Mucosa of gallbladder (tissue), 1 donor: ENCODE measurements around the gene NXNL1. TPM values are rescaled to one million over a fixed set of nuclear protein-coding genes. Genes with fewer than 3 reads are reported as not detected.
"Not testable (repeated sequence)": the region's sequence is repeated elsewhere in the genome, so short reads cannot be mapped to it uniquely, and the experiment has no call there.

Experiments
- DNase-seq: peaks from one replicate; pipeline ENCODE4 v3.0.0-alpha.2; 2020; ENCODE audit warnings: low spot score
- total RNA-seq: library from RNA; stranded (reverse); gene quantifications from one replicate; pipeline ENCODE4 v1.2.1, GENCODE V29; 2021
- donor health status: DM: no; HTN: no; CAD: no.

NXNL1 gene
- total RNA-seq, 1 donor from 2014 or later: not detected

DNA sequence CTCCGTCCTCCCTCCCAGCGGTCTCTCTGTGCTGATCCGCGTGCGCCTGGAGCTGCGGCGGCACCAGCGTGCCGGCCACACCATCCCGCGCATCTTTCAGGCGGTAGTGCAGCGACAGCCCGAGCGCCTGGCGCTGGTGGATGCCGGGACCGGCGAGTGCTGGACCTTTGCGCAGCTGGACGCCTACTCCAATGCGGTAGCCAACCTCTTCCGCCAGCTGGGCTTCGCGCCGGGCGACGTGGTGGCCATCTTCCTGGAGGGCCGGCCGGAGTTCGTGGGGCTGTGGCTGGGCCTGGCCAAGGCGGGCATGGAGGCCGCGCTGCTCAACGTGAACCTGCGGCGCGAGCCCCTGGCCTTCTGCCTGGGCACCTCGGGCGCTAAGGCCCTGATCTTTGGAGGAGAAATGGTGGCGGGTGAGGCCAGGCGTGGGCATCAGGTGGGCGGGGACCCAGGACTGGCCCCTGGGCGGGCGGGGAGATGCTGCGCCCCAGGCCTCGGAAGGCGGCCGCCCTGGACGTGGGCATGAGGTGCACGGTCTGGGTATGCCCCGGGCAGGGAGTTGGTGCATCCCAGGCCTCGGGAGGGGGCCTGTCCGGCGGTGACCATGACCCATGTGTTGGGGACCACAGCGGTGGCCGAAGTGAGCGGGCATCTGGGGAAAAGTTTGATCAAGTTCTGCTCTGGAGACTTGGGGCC, 26.0 kb upstream of the NXNL1 start:
- no peak for DNase-seq

DNA sequence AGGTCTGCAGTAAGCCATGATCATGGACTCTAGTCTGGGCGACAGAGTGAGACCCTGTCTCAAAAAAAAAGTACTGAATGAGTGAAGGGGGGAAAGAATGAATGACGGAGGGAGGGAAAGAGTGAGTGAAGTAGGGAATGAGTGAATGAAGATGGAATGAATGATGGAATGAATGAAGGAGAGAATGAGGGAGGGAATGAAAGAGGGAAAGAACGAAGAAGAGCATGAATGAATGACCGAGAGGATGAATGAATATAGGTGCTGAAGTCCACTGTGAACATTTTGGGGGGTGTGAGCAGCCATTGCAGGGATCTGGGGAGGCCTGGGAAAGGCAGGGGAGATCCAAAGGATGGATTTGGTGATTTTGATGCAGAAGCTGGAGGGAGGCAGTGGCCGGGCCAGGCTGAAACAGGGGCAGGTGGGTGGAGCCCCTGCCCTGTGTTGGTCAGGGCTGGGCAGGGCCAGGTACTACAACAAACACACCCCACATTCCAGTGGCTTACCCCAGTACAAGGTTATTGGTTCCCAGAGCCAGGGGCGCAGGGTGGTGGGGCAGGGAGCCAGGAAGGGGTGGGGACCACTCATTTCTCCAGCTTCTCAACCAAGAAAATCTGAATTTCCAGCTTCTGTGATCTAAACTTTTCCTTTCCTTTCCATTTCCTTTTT, 23.9 kb upstream of the NXNL1 start:
- DNase-seq: no peak

GRCh38 chr19:17483605-17484002, 22.9 kb upstream of the NXNL1 start:
- DNase-seq: no peak

- DNase-seq: no peak
Observed at GRCh38 chr19:17482877-17483604, 22.3 kb upstream of the NXNL1 start.

- DNase-seq: no peak
Observed at GRCh38 chr19:17481986-17482385, 21.3 kb upstream of the NXNL1 start.

DNA sequence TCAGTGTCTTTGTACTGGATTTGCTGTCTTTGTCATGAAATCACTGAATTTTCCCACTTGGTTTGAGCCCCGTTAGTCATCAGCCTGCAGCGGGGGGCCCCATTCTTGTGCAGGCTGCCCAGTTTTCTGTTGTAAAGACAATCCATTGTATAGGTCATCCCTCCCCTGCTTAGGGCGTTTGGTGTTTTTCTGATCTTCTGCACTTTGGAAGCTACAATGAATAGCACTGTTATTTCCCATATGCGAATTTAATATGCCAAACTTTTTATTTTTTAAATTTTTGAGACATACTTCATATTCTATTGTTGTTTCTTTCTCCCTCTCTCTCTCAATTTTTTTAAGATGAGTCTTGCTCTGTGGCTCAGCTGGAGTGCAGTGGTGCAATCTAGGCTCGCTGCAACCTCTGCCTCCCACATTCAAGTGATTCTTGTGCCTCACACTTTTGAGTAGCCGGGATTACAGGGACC, 18.6 kb upstream of the NXNL1 start:
- no peak for DNase-seq

- peak; percentile 67 for DNase-seq
Observed at GRCh38 chr19:17475541-17476115, 14.9 kb upstream of the NXNL1 start.

GRCh38 chr19:17475011-17475540, 14.3 kb upstream of the NXNL1 start:
- DNase-seq: not testable (repeated sequence)

DNA sequence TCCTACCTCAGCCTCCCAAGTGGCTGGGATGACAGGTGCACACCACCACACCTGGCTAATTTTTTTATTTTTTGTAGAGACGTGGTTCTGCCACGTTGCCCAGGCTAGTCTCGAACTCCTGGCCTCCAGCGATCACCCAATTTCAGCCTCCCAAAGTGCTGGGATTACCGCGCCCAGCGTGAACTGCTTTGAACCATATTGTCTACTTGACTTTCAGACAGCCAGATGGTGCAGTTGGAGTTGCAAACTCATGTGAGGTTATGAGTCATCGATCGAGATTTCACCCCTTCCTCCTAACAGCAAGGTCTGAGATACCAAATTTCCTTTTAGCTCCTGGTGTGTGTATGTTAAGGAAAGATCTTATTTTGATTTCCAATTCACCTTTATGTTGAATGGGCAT, 12.3 kb upstream of the NXNL1 start:
- DNase-seq: peak; percentile 65

- DNase-seq: no peak
Observed at GRCh38 chr19:17471410-17472125, 10.8 kb upstream of the NXNL1 start.

DNA sequence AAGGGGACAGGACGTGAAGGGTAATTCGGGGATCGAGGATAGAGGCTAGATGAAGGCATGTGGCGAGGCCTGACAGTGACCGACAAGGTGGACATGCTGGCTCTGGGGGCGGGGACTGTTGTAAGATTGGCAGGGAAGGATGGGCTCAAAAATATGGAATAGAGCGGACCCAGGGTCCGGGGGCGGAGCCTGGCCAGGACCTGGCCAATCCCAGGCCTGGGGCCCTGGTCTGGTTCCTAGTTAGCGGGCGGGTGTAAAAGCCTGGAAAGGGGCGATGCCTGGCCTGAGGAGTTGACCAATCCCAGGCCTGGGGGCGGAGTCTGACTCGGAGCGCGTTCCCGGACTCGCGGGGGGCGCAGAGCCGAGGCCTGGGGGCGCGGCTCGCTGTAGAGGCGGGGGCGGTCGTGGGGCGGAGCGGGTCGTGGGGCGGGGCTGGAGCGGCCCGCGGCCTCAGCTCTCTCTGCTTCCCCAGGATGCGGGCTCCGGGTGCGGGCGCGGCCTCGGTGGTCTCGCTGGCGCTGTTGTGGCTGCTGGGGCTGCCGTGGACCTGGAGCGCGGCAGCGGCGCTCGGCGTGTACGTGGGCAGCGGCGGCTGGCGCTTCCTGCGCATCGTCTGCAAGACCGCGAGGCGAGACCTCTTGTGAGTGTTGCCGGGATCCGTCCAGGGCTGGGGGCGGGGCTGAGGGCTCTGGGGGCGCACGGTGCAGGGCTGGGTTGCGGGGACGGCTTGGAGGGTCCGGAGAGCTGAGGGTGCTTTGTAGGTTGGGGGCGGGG, 9.5 kb upstream of the NXNL1 start, which contains the start of gene SLC27A1:
Gene SLC27A1 (plus strand): TSS at position 457 of the 774 bp plus-strand sequence. CDS start 17 bp downstream, at position 474.
- peak; percentile 99 for DNase-seq

DNA sequence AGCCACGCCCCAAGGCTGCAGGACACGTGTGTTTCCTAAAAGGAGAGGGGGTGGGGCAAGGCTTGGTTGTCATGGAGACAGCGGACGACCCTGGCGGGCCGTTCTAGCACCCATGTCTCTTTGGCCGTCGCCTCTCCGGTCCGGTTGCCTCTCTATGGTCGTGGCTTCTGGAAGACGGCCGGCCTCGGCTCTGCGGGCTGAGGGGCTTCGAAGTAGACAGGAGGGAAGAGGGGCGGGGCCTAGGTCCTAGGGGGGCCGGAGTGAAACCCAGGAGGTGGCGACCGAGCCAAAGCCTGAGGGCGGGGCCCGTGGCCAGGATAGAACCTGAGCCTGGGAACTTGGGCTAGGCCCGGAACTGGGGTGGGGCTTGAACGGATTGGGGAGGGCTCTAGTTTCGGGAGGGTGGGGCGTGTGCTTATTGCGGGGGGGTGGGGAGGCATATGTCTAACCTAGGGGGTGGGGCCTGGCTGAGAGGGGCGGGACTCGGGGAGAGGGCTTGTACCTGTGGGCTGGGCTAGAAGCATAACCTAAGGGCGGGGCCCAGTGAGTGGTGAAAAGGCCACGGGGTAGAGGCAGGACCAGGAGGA, 8.8 kb upstream of the NXNL1 start:
- DNase-seq: peak; percentile 94

GRCh38 chr19:17469092-17469480, 8.4 kb upstream of the NXNL1 start:
- DNase-seq: no peak

DNA sequence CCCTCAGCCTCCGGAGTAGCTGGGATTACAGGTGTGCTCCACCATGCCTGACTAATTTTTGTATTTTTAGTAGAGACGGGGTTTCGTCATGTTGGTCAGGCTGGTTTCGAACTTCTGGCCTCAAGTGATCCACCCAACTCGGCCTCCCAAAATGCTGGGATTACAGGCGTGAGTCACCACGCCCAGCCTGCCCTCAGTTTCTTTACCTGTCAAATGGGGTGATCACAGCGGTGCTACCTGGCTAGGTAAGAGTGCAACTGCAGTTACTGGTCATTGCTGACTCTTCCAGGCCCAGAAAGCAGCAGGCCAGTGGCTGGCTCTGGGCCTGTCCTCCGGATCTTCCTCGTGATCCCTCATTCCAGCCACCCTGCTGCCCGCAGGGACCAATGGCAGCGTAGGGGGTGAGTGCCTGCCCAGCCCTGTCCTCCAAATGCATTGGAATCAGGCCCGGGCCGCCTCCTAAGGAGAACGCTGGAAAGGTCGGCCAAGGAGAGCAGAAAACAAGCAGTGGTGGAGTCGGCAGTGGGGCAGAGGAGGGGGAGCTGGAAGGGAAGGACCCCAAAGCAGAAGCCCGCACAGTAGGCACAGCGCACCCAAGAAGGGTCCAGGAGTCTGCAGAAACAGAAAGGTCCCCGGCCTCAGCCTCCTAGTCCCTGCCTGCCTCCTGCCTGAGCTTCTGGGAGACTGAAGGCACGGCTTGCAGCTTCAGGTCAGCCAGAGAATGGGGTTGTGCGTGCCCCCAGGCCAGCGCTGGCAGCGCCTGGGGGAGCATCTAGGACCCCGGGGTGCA, 7.8 kb upstream of the NXNL1 start:
- no peak for DNase-seq

- no peak for DNase-seq
Observed at GRCh38 chr19:17467471-17468301, 7.0 kb upstream of the NXNL1 start.

- DNase-seq: no peak
Observed at GRCh38 chr19:17466487-17466850, 5.7 kb upstream of the NXNL1 start.

DNA sequence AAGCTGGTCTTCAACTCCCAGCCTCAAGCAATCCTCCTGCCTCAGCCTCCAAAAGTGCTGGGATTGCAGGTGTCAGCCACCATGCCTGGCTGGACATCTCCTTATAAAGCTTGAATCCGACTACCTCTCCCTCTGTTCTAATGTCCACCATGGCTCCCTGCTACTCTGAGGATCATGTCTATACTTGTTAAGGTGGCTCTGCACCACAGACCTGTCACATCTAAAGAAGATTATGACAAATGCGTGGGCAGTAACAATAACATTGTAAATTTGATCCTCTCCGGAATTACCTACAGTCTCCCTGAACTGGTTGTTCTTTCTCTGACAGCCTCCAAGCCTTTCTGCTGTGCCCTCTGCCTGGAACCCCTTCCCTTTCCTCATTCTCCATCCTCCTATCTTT, 1.8 kb downstream of the NXNL1 start:
- DNase-seq: no peak

GRCh38 chr19:17457616-17458015, 3.1 kb downstream of the NXNL1 start:
- no peak for DNase-seq

DNA sequence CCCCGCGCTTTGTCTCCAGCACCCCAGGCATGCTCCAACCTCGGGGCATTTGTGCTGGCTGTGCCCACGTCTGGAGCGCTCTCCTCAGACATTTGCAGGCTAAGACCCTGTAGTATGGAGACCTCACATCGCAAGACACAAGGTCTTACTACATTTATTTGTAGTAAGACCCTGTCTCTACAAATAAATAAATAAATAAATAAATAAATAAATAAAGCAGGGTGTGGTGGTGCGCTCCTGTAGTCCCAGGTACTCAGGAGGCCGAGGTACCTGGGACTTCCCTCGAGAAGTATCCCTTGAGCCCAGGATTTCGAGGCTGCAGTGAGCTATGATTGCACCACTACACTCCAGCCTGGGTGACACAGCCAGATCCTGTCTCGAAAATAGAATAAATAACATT, 4.6 kb downstream of the NXNL1 start:
- no peak for DNase-seq
